ENCODE data around the gene BBX.
A peak's percentile ranks its signal among the peaks of the same experiment; 100 is the strongest.
"Not testable (repeated sequence)": the region's sequence is repeated elsewhere in the genome, so short reads cannot be mapped to it uniquely, and the experiment has no call there.

BBX gene

DNA sequence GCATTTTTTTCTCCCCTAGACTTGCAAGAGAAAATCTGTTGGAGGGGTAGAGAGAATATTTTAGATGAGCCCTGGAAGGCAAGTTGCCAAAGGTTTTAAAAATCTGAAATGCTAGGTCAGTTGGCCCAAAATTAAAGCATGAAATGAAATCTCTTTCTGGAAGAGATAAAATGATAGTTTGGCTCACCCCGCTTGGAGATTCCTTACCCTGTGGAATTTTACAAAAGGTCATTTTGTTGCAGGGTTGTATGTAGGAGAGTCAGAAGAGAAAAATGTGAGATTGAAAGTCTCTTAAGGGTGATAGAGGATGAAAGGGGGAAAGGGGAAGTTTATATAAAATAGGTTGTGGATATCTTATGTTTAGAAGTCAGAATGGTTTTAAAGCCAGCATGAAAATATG lies 290.3 kb downstream of the BBX start:
- no peak for DNase-seq

DNA sequence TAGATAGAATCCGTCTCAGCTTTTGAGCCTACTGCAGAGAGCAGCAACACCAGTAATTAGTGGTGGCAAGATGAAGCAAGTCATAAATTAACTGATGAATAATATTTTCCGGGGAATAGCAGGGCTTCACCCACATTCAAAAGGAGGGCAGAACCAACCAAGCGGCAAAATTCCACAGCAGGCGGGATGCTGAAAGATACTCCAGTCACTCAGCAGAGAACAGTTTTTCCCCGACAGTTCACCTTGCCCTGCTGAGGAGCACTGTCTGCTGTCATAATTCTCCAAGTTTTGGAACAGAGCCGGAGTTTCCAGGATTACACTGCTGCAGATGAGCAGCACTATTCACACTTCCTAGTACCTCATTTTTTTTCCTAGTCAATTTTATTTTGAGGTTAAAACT lies 293.3 kb downstream of the BBX start:
- DNase-seq = peak; percentile 52

DNA sequence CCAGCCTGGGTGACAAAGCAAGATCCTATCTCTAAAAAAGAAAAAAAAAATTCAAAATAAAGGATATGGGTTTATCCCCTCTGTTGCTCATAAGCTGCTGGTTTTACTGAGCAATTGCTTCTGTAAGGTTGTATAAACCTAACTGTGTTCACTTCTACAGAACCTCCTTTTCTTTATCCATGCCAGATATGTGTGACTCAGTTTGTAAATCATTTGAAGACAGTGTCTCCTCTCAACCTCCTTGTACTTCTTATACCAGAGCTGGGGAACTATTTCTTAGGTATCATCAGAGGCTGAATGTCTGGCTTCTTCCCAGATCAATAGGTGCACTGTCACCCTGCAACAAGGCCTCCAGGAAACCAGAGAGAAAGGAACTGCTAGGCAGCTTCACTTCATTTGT lies 294.3 kb downstream of the BBX start:
- DNase-seq = no peak

DNA sequence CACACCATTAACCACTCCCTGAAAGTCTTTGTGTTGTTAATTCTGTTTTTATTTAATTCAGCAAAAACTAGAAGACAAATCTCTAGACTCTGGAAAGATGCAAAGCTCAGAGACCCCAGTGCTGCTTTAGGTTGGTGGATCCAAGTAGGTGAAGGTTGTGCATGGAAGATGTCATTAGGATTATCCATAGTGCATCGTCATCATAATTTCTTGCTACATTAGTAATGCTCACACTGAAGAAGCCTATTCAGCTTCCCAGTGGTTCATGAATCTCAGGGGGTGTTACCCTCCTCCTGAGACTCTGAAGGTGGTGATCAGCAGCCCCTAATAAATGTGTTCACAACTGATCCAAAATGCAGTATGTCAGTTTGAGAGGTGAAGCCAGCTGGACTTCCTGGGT lies 295.3 kb downstream of the BBX start:
- DNase-seq = no peak

DNA sequence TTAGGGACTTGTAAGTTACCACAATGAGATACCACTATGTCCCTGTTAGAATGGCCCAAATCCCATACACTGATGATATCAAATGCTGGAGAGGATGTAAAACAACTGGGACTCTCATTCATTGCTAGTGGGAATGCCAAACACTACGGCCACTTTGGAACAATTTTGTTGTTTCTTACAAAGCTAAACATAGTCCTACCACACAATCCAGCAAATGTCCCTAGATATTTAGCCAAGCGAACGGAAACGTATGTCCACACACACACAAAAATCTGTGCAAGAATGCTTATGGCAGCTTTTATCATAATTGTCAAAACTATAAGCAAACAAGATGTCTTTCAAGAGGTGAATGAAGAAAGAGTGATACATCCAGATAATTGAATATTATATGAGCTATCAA lies 296.9 kb downstream of the BBX start:
- DNase-seq = no peak

DNA sequence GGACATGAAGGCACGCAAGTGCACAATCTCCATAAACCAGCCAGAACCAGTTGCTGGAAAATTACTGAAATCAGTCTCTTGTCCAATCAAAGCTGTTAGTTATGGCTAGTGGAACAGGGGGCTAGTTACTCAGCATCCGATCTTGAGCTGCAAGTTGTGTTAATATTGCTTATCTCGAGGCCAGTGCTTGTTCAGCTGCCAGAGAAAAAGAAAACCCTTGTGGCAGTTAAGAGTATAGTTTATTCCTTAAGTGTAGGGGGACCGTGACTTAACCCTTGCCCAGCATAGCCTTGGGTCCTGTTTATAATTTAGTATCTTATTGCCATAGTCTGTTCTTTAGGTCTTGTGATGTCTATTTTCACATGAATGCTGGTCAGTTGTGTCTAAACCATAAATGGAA lies 299.5 kb downstream of the BBX start:
- no peak for DNase-seq

DNA sequence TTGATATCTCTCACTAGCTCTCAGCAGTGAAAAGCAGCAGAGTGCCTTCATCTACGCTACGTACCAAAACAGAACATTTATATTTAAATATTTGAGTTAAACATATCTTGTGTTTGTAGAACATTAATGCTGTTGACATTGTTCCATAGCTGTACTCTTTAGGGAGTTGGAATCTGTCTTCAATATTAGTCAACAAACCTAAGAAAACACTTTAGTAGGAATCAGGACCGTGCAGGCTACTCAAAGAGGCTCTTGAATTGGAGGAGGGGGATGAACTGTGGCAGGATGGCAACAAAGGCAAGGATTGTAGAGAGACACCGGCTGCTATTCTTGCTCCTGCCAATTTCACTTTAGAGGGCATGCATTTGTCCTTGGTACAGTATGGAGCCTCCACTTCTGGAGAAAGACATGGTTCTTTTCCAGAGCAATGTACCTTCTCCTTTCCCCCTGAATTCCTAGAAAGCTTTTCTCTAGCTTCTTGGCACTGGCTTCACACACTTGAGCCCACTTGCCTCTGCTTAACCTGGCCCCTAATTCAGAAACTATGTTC lies 302.1 kb downstream of the BBX start:
- no peak for DNase-seq

DNA sequence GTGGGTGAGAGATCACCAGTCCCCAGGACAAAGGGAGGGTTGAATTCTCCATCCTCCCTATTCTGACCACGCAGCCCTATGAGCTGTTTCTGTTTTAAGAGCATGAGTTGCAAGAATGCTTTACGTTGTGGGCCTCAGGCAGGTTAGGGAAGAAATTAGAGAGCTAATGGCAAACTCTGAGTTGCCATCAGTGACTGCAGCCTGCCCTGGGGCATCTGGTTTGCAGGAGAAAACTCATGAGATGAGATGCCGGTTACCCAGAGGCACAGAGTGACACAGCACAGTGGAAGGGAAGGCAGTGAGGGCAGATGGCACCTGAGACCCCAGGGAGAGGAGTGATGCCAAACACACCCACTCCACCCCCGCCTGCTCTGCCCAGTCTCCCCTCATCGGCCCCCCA lies 302.8 kb downstream of the BBX start:
- DNase-seq = no peak

DNA sequence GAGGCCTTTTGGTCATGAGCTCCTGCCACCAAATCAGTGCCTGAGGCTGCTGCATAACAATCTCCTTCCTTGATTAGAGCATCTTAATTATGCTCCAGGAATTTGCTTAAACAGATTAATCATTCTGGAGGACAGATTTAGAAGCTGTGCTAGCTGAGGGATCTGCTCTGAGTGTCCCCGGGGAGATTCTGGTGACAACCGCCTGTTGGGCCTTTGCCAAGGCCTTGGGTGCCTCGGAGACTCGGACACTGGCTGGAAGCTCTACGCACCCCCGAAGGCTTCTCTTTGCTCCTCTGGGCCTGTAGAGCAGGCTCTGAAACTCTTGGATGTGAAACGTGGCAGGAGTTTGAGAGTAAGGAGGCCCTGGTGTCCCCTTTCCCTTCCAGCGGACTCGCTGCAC lies 304.0 kb downstream of the BBX start:
- no peak for DNase-seq

DNA sequence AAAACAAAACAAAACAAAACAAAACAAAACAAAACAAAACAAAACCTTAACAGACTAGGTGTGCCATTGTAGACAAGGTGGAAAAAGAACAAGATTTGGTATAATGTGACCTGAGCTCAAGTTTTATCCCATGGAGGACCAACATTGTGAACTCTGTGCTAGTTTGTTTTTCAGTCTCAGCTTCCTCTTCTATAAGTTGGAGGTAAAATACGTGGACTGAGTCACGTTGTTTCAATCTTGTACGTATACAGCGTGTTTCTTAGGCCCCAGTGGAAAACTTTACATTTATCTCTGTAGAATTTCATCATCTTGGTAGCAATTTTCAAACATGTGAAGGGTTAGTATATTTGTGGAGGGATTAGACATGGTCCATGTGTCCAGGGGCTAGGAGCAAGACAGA lies 306.4 kb downstream of the BBX start:
- no peak for DNase-seq

DNA sequence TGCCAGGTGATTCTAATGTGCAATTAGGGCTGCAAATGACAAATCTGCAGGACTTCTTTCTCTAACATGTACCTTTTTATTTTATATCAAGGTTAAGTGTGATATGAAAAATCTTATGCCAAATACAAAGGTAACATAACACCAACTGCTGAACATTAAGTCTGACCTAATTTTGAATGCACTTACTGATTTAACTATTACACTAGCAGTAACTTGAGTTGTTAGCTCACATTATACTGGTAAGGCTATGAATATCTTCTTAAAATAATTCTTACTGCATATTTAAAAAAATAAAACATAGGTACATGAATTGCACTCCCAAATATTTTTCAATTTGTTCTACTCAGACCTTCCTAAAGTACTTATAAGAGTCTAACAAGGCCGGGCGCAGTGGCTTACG lies 308.8 kb downstream of the BBX start:
- no peak for DNase-seq

DNA sequence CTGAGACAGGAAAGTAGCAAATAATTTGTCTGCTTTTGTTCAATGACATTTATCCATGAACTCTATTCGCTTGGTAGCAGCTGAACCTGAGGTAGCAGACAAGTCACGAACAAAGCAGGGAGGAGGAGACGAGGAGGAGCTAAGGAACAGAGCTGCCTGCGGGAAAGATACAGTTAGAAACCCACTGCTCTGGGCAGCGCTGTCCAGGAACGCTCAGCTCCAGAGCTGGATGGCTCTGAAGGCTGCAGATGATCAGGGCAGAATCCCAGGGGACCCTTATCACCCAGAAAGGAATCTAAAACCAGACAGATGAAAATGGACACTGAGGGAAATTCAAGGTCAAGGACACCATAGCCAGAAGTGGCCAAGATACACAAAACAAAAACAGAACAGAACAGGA lies 310.3 kb downstream of the BBX start:
- DNase-seq = no peak

DNA sequence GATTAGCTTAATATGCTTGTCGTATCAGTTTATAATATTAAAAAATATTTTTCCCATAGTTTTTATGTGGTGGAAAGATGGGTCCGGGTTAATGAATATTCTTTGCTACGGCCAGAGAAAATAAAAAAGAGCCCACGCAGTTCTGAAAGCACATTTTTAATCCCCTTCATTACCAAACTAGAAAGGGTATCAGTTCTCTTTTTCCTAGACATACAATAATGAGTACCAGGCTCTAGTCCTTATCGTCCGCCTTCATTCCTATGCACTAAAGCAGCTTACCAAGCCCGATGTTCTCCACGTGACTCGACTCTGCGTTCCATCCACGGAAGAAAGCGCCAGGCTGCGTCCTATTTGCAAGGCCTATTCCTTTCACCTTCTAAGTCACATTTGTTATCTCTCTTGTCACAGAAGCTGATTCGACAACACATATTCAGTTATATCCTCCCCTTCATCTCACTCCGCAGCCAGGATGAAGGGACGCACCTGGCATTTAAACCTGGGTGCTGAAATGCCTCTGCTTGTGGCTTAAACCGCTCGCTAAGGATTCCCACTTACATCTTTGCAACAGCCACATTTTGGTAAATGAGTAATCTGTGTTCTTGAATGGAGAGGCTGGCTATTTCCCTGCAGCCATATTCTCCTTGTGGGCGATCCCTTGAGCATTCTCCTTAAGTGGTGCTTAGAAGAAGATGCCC lies 311.1 kb downstream of the BBX start:
- DNase-seq = no peak

DNA sequence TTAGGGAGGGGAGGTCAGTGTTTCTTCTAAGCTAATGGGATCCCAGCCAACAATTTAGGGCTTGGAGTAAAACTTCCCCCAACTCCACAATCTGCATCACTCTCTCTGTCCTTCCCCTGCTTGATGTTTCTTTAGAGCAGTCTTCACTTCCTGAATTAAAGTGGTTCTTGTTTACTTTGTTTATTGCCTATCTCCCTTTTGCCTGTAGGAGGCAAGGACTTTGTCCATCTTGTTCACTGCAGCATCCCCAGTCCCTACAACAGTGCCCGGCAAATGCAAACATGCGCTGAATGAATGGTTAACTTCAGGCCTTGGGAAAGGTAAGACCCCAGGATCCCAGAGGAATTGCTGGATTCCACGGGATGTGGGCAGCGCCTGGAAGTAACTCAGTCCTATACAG lies 312.2 kb downstream of the BBX start:
- DNase-seq = not testable (repeated sequence)

DNA sequence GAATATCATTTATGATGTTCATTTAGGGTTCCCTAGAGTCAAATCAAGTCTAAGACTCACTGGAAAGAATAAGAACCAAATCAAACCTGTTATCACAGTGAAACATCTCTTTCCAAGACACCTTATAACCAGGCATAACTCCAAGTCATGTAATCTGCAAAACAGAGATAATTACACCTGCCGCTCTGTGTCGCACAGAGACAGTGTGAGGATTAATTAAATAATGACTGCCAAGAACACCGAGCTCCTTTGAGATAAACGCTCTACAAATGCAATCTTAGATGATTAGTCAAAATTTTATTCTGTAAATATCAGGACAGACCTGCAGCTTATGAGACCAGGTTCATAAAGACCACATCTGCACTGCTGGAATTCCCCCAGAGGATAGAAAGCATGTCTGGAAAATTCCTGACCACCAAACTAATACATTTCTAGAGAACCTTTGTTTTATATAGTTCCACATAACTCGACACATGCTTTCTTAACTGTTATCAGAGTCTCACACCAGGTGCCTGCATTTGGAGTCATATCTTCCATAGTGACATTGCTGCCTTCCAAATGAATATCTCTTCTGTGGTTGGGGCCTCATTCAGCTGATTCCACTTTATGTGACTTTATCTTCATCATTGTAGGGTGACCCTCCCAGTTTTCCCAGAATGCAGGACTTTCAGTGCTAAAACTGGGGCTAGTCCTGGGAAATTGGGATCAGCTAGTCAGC lies 315.3 kb downstream of the BBX start:
- no peak for DNase-seq

DNA sequence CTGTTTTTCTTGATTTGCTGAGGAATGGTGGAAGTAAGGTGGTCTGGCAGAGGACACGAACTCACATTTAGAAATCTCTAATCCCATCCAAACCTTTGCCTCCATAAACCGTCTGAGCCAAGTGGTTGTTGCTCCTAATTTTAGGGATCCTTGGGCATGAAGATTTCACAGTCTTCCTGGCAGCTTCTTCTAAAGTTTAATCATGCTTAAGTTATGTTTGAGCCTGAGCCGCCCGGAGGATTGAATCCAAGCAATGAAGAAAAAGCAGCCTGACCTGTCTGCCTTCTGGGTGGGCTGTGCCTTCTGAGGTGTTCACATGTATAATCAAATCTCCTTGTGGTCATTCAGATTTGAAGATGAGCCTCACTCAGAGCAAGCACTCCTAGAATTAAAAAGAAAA lies 319.1 kb downstream of the BBX start:
- DNase-seq = no peak

DNA sequence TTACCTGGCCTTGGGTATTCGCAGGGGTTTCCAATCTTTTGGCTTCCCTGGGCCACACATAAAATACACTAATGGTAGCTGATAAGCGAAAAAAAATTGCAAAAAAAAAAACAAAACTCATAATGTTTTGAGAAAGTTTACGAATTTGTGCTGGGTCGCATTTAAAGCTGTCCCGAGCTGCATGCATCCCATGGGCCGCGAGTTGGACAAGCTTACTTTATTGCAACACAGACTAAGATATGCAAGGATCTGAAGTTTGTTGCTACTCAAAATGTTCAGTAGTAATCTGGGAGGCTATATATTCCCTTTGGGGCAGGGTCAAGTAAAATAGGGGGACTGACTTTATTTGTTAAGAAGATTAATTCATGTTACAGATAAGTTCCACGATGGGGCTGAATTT lies 320.2 kb downstream of the BBX start:
- no peak for DNase-seq

DNA sequence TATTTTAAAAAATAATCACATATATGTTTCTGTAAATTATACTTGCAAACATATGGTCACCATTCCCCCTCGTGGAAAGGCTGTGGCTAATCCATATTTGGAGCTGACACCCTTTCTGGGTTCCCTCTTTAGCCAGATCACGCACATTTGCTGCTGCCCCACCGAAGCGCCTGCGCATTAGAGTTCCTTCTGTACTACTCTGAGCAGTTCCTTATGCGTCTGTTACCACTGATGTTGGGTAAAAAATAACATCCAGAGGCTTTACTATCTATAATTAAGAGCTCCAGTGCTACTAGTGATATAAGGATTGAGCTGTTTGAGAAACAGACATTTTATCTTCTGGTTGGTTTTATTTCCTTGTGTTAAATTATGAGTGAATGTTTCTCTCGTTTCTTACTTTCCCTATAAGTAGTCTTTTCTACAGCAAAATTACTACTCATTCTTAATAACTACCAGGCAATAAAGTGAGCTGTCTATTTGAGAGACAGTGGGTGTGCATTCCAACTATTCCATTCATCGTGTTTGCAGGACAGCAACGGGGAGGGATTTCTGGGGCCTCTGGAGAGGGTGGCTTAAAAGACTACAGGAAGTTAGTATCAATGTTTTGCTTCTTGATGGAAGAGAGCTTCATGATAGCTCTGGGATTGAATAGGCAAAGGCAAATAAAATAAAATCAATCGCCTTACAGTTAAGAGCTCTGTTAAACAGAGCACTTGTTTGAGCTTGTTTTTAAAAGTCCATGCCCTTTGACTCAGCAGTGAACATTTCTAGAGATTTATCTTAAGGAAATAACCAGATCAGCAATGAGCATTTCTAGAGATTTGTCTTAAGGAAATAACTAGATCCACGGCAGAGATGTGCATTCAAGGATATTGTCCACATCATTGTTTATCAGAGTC lies 322.9 kb downstream of the BBX start:
- no peak for DNase-seq

DNA sequence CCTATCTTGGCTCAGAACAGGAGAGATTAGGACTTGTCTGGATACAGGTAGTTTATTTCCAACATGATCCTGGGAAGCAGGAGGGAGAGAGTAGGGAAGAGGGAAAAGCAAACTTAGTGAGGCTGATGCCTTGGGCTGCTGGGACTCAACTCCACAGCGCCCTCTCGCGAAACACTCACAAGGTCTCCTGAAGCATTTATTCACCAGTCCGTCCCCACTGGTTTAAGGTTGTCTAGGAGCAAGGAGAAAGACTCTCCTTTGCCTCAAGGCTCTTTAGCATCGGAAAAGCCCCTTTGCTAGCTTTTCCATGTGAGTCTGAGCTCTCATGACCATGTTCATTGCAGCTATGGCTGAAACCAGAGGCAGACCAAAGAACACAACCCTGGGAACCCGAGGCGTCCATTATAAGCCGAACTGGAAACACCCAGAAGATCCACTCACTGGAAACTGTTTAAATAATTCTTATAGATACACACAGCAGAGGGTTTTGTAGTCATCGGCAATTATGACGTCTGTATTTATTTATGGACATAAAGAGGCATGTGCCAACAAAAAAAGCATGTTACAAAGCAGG lies 323.6 kb downstream of the BBX start:
- DNase-seq = peak; percentile 63

DNA sequence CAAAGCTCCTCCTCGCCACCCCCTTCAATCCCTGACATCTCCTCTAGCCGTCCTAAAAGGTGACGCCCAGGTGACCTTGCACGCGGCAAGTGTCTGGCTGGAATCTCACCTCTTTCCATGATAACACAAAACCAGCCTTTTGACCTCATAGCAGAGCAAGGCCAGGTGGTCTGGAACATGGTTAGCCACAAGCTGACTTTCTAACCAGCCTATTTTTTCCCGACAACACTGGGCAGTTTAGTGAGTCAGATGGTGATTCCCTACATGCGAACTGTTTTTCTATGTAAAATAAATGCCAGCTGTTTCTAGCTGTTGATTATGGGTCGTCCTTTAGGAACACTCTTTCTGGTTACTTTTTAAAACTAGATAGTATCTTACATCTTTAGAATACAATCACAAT lies 325.0 kb downstream of the BBX start:
- no peak for DNase-seq

DNA sequence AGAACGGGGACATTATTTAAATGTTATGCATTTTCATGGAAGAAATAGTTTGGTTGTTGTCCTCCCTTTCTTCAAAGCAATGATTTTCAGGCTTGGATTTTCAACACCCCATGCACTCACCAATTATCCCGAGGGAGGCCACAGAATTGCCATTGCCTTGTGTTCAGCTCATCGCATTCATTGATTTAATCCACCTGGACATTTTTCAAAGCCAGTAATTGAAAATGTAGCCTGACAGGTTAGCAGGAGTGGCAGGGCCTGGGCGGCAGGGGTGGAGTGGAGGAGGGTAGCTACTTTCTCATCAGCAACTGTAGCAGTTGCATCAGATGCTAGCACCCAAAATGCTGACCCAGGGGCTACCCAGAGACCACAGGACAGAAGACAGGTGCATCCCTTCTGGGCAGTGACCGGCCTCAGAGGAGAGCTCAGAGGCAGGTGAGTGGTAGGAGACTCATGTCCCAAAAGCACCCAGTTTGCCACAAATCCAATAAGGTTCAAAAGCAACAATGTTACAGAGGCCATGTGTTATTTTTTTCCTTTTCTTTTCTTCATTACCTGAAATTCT lies 325.7 kb downstream of the BBX start:
- DNase-seq = peak; percentile 79

DNA sequence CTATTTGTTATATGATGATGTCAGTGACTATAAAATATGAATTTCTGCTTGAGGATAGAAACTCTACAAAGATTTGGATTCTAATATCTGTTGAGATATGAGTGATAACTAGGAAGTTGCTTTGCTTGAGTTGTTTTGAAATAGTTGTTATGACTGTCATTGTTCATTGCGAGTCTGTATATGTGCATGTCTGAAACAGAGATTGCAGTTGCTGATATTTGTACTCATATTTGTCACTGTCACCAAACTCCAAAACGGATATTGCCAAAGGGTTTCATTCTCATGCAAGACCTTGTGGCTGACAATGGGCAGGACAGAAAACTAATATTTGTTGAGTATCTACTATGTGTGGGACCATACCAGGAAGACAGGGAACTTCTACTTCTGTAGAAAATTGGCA lies 327.9 kb downstream of the BBX start:
- DNase-seq = no peak

DNA sequence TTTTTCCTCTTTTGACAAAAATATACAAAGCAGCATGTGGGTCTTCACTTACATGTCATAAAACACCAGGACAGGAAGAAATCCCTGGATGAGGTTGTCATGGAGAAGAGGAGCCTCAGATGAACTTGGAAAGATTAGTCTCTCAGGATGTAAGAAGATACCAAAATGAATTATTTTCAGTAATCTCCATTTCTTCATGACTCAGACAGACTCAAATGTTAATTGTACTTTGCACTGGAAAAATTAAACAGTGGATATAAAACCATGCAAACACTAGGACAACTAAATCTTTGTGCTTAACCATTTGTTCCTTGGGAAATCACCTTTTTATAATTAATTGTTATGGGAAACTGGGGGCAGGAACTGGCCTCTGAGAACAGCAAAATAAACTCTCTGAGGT lies 331.1 kb downstream of the BBX start:
- DNase-seq = no peak
